Measurements from ENCODE around the gene FARSB.

The FARSB gene

DNA sequence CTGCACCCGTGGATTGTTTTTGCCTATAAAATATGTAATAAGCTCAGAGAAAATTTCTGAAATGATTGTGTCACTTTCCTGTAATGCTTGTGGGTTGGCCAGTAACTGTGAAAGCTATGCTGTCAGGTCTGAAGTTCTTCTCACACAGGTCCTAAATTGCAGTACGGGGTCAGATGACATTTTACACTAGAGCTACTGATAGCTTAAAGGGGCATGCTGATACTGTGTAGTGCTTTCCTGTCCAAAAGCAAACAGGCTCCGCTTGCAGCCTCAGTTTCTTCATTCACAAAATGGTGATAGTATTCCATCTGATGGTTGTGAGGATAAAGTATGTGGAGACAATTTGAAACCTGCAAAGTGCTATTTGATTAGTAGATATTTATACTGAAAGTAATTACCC lies 7.6 kb upstream of the FARSB start:
- DNase-seq (ENCODE audit: low read depth): no peak

DNA sequence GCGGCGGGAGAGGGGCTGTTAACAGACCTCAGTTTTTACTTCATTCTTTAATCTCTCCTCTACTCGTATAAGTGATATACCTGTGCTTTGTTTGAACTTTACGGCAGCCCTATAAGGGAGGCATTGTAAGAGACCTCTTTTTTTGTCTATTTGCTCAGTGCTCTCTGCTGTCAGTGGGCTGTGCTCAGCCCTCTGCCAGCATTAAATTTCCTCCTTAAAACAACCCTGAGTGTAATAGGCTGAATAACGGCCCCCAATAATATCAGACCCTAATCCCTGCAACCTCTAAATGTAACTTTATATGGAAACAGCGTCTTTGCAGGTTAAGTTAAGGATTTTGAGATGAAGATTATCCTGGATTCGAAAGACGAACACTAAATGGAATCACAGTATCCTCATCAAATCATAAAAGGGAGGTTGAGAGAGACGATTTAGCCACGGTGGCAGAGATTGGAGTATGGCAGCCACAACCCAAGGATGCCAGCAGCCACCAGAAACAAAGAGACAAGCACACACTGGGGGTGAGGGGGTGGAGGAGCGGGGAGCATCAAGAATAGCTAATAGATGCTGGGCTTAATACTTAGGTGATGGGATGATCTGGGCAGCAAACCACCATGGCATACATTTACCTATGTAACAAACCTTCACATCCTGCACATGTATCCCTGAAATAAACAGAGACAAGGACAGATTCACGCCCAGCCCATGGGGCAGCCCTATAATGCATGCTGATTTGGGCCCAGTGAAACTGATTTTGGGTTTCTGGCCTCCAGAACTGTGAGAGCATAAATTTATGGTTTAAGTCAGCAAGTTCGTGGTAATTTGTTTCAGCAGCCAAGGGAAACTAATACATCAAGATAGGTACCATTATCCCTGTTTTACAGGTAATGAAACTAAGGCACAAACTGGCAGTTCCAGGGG lies 894 bp upstream of the FARSB start:
- peak; percentile 18 for DNase-seq (ENCODE audit: low read depth)

GRCh38 chr2:222653280-222653679 lies 2.6 kb downstream of the FARSB start:
- no peak for DNase-seq (ENCODE audit: low read depth)

DNA sequence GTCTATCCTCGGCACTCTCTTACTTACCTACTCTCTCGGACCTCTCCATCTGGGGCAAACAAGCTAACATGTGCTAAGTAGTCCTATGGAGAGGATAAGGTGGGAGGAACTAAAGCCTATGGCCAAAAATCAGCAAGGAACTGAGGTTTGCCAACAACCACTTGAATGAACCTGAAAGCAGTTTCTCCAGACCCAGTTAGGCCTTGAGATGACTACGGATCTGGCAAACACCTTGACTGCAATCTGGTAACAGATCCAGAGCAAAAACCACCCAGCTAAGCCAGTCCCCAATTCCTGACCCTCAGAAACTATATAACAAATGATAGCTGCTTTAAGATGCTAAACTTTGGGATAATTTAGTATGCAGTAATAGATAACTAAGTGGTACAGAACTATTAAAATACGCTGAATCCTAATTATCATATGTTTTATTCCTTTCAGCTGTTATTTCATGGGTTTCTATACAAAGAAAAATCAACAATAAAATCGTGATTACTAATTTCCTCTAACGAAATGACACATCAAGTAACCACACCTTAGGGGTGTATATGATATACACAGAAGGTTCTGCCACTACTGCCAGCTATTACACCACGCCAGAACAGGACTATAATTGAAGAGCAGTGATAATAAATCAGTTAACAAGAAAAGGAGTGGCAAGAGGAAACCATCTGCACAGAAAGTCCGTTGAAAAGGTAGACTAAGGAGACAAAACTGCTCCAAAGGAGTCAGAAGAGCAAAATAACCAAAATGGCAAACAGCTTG lies 3.2 kb downstream of the FARSB start:
- no peak for DNase-seq (ENCODE audit: low read depth)

- peak; percentile 73 for DNase-seq (ENCODE audit: low read depth)
Measured at GRCh38 chr2:222651718-222652418, 4.0 kb downstream of the FARSB start.

DNA sequence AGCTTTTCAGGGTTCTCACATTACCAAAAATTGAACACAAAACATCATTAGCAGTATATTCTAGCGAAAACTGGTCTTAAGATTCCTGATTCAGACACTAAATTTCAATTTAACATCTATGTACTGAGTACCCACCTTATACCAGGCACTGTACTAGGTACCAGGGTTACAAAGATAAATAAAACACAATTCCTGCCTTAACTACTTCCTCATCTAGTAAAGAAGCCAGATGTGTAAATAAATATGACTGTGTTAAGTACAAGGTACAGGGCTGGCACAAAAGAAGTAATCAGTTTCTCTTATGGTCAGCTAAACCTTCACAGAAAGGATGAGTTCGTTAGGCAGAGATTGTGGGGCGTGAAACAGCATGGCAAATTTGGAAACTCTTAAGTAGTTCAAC lies 6.1 kb downstream of the FARSB start:
- no peak for DNase-seq (ENCODE audit: low read depth)

- no peak for DNase-seq (ENCODE audit: low read depth)
Measured at GRCh38 chr2:222646008-222646407, 9.9 kb downstream of the FARSB start.

DNA sequence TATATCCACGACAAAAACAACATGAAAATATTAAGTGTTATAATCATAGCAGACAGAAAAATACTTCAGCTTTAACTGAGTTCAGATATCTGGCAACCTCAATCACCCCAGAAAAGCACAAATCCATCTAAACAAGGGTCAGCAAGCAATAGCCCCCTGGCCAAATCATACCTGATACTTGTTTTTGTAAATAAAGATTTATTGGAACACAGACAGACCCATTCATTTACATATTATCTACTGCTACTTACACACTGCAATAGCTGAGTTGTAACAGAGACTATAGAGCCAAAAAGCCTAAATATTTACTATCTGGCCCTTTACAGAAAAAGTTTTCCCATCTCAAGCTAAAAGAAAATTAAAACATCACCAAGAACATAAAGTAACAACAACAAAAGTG lies 12.8 kb downstream of the FARSB start:
- DNase-seq (ENCODE audit: low read depth): no peak

DNA sequence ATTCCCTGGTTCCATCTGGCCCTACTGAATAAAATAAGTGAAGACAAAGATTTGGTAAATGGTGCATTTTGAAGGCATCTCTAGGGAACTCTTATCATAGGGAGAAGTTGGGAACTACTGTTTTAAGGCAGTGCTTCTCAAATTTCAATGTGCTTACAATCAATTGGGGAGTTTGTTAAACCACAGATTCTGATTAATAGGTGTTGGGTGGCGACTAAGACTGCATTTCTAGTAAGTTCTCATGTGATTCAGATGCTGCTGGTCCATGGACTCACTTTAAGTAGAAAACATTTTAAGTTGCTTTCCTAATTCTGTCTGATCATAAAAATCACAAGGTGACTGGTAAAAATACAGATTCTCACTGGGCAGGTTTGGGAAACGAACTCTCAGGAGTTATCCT lies 14.6 kb downstream of the FARSB start:
- no peak for DNase-seq (ENCODE audit: low read depth)

DNA sequence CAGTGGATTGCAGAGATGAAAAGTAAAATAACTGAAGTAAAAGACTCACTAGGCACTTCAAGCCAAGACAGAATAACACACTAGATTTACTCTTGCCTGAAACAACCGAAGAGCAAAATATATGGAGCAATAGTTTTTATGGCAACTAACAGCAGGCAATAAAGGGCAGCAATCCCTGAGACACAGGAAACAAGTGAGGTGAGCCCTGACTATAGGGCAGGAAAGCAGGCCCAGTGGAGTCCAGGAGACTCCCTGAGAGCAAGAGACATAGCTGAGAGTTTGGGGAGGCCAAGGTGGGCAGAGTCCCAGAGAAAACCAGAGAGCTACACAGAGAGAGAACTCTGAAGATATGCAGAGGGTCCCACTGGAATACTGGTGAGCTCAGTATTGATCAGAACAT lies 18.8 kb downstream of the FARSB start:
- DNase-seq (ENCODE audit: low read depth): no peak

DNA sequence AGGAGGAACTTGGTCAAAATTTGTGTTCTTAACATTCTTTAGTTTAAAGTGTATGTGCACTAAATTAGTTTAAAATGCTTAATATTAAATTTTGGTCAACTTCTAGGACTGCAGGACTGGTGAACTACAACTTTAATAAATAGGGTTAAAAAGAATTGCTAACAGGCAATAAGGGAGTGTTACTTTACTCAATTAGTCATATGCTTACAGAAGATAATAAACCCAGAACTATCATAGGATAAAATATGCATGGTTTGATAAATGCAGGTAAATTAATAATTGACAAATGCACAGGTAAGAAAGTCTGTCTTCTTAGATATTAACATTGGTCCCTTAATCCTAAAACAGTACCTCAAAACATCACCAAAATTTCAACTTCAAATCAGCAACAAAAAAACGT lies 20.6 kb downstream of the FARSB start:
- DNase-seq (ENCODE audit: low read depth): no peak

DNA sequence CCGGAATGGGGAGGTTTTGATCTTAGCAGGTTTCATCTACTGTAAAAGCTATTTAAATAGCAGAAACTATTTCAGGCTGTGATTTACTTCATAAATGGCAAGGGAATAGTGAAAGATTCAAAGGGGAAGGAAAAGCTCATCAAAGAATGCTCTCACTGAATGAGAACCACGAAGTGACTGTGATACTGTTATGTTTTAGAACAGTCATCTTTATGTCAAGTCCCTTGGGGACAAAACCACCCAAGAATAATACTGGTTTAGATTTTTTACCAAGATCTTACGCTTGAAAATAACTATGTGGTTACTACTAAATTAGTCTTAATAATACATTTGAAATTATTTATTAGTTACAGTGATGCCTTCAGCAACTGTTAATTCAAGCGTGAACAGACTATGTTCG lies 28.1 kb downstream of the FARSB start:
- DNase-seq (ENCODE audit: low read depth): no peak

GRCh38 chr2:222623756-222624309 lies 32.1 kb downstream of the FARSB start:
- no peak for DNase-seq (ENCODE audit: low read depth)

DNA sequence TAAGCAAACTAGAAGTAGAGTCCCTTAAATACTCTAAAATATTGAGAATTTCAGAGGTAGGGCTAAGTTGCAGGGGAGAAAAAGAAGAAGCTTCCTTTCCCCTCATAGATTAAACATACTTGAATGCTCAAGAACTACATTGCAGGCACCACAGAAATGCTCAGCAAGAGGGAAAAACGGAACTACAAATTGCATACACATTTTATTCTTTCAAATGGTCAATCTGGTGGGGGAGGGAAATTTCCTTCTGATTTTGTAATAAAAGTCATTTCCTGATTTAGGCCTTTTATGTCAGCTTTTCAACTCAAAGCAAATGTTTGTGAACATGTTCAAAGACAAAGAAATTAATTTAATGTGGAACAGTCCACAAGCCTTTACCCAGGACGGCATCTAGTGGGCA lies 33.0 kb downstream of the FARSB start:
- DNase-seq (ENCODE audit: low read depth): no peak

DNA sequence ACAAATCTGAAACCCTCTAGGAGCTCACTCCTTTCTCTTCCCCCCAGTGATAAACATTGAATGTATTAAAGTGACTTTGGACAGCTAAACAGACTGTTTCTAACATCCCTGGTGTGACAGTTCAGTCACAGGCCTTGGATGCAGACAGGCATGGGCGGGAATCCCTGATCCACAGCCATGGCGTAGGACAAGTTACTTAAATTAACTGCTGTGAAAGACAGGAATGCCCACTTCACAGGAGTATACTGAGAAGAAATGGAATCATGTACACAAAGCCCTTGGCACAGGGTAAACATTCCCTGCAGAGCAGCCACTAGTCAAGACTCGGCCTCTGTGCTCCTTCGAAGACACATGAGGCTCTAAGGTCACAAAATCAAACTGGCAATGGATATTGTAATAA lies 34.0 kb downstream of the FARSB start:
- no peak for DNase-seq (ENCODE audit: low read depth)

- DNase-seq (ENCODE audit: low read depth): no peak
Measured at GRCh38 chr2:222615320-222615719, 40.6 kb downstream of the FARSB start.

DNA sequence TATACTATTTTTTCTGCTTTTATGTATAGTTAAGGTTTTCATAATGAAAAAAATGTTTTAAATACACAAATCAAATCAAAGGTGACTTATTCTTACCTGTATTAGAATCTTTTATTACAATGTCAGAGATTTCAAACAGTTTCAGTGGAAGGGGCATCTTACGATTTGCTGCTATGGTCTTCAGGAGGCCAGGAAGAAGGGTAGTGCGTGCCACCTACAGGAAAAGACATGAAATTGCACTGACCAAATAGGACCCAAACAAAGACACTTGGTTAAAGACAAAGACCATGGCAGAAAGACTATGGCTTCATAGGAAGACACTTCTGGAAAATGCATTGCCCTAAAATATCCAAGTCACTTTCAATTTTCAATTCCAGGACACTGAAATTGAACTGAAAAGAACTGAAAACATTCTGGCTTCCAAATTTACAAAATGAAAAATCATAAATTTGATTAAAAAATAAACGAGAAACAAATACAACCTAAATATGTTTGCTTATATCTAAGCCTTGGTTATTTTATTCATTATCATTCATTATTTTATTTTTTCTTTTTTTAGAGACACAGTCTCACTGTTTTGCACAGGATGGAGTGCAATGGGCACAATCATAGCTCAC lies 42.1 kb downstream of the FARSB start:
- peak; percentile 62 for DNase-seq (ENCODE audit: low read depth)

DNA sequence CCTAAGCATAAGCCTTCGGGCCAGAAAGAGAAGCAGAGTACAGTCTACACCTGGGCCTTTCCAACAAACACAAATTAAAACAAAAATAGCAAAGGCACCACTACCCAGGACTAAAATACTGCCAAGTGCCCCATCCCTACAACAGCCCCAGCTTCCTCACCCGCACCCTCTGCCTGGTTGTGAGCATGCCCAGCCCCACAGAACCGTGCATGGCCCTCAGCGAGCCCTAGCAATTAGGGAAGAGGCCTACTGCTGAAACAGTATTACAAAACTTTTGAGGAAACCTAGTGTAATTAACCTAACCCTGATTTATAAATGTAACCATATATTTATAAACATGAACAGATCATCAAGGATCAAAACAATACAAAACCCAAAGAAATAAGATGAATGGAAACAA lies 44.2 kb downstream of the FARSB start:
- DNase-seq (ENCODE audit: low read depth): no peak

DNA sequence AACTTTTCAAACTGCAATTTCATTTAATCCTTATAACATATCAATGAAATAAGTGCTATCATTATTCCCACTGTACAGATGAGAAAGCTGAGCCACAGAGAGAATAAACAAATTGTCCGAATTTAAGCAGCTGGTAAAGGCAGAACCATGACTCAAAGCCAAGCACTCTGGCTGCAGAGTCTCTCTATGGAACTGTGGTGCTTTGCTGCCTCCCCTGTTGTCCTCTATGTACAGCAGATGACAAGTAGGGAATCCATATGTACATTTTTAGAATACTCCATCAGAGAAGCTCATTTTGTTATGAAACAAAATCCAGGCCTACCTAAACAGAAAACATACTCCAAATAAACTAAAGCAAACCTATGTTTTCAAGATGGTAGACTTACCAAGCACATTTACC lies 45.1 kb downstream of the FARSB start:
- peak; percentile 25 for DNase-seq (ENCODE audit: low read depth)

GRCh38 chr2:222609381-222609780 lies 46.5 kb downstream of the FARSB start:
- DNase-seq (ENCODE audit: low read depth): peak; percentile 64

DNA sequence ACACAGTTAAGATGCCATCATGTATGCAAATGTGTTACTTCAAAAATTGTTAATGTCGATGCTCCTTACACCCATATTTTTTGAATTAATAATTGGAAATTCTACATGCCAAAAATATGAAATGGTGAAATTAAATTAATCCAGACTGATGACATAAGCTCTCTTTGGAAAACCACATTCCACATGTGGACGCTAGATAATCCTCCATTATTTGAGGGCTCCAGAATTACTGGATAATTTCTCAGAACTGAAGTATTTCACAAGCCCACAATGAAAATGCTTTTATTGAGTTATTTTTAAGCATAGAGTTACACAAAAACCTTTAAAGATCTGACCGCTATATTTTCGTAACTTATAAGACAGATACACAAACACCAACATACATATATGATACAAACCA lies 47.8 kb downstream of the FARSB start:
- no peak for DNase-seq (ENCODE audit: low read depth)

- no peak for DNase-seq (ENCODE audit: low read depth)
Measured at GRCh38 chr2:222606306-222606705, 49.6 kb downstream of the FARSB start.

Measured in EH (cell line).